HepG2 (cell line): Measurements from ENCODE around the gene MED28. TPM values are rescaled to one million over a fixed set of nuclear protein-coding genes. Genes with fewer than 3 reads are reported as not detected.

Source experiments
- ATAC-seq: fragments of 200-7000 bp; cut with Tn5 transposase; 3 replicates; pipeline ENCODE4 v1.9.1; 2020; ENCODE audit warnings: mild to moderate bottlenecking, moderate library complexity
- BruUV-seq: library from RNA; stranded (reverse); fragments of 400-500 nt; replicated peaks from 2 replicates; lab custom pipeline; 2021; lab: Mats Ljungman, UMichigan
- CTCF ChIA-PET: fragments of 300-600 bp; formaldehyde crosslinking; extraction: SDS; loops from one replicate; lab custom pipeline; 2021; ENCODE audit warnings: low total read pairs, inconsistent platforms, low intra/inter-chr PET ratio; lab: Yijun Ruan, JAX
- POLR2A ChIA-PET: fragments of 350-600 bp; sonication (Branson Sonifier 250); formaldehyde crosslinking; loops from one replicate; lab custom pipeline; 2020; ENCODE audit warnings: antibody characterized with exemption, inconsistent platforms; lab: Yijun Ruan, JAX
- DNase-seq: peaks from one replicate; pipeline ENCODE4 v3.0.0-alpha.2; 2015; ENCODE audit warnings: low spot score
- FAIRE-seq: peaks from 3 replicates; lab custom pipeline; 2011; peaks lifted over from hg19 to GRCh38; lab: Jason Lieb, UNC
- H2AFZ ChIP-seq: one replicate; pipeline ENCODE4 v1.6.1; 2011; ENCODE audit warnings: low read length, inconsistent platforms
- H3K27ac ChIP-seq: fragments of 300-600 bp; 3 replicates; pipeline ENCODE4 v1.8.0; 2011; ENCODE audit warnings: mixed run types, mild to moderate bottlenecking, mixed read lengths, low read length, inconsistent platforms; ENCODE audit not compliant: insufficient read depth; ENCODE audit errors: extremely low read length
- H3K27me3 ChIP-seq, 2 experiments: fragments of 200-600 bp in 1 of 2; 2 replicates in 1 of 2; 3 replicates in 1 of 2; pipeline versions ENCODE4 v1.6.0 to v1.8.0; 2011; ENCODE audit warnings: low read length in 2 of 2, mild to moderate bottlenecking in 2 of 2, moderate library complexity in 2 of 2, inconsistent platforms in 1 of 2; ENCODE audit not compliant: insufficient read depth in 2 of 2, control insufficient read depth in 1 of 2
- H3K36me3 ChIP-seq, 2 experiments: fragments of 200-600 bp in 1 of 2; replicated peaks in 1 of 2; 2 replicates in 1 of 2; 3 replicates in 1 of 2; pipeline versions ENCODE4 v1.5.1 to v1.8.0; 2011; ENCODE audit warnings: low read length in 2 of 2, inconsistent platforms in 1 of 2; ENCODE audit not compliant: insufficient read depth in 2 of 2, control insufficient read depth in 1 of 2
- H3K4me1 ChIP-seq: 2 replicates; pipeline ENCODE4 v1.5.1; 2012; ENCODE audit warnings: low read length, inconsistent platforms; ENCODE audit not compliant: insufficient read depth
- H3K4me2 ChIP-seq: 2 replicates; pipeline ENCODE4 v1.6.0; 2011; ENCODE audit warnings: low read depth, low read length, inconsistent platforms
- H3K4me3 ChIP-seq, 3 experiments: fragments of 200-600 bp in 1 of 3; sonication (generic), shearing (Covaris generic) in 1 of 3; replicated peaks in 1 of 3; 2 replicates each; pipeline ENCODE4 v1.5.1; 2011 to 2016; ENCODE audit warnings: low read length in 3 of 3, inconsistent platforms in 2 of 3, low read depth in 2 of 3, mild to moderate bottlenecking in 2 of 3, control low read depth in 1 of 3, mixed read lengths in 1 of 3; ENCODE audit not compliant: insufficient read depth in 1 of 3
- H3K79me2 ChIP-seq: one replicate; pipeline ENCODE4 v1.6.1; 2011; ENCODE audit warnings: low read length, inconsistent platforms; ENCODE audit not compliant: insufficient read depth
- H3K9ac ChIP-seq: 2 replicates; pipeline ENCODE4 v1.6.0; 2011; ENCODE audit warnings: mild to moderate bottlenecking, low read depth, low read length, inconsistent platforms; ENCODE audit not compliant: insufficient read depth
- H3K9me3 ChIP-seq: 2 replicates; pipeline ENCODE4 v1.5.1; 2012; ENCODE audit warnings: mild to moderate bottlenecking, low read length
- H4K20me1 ChIP-seq: 2 replicates; pipeline ENCODE4 v1.6.0; 2011; ENCODE audit warnings: inconsistent platforms, mild to moderate bottlenecking, low read length, moderate library complexity; ENCODE audit not compliant: insufficient read depth
- BRCA1 ChIP-seq: sonication (generic); formaldehyde crosslinking; IDR thresholded peaks from 2 replicates; pipeline ENCODE4 v1.4.0; 2020; ENCODE audit warnings: missing genetic modification reagents
- EED ChIP-seq: sonication (generic); formaldehyde crosslinking; IDR thresholded peaks from 2 replicates; pipeline ENCODE4 v1.5.0; 2020; ENCODE audit warnings: mild to moderate bottlenecking, missing genetic modification reagents
- ELF1 ChIP-seq: sonication (generic); formaldehyde crosslinking; IDR thresholded peaks from 2 replicates; pipeline ENCODE4 v1.4.0; 2020; ENCODE audit warnings: missing genetic modification reagents
- PAF1 ChIP-seq: IDR thresholded peaks from 2 replicates; pipeline ENCODE4 v1.6.1; 2016; ENCODE audit warnings: missing genetic modification reagents, missing compliant biosample characterization
- PHF20 ChIP-seq: sonication (generic); formaldehyde crosslinking; IDR thresholded peaks from 2 replicates; pipeline ENCODE4 v1.5.0; 2020; ENCODE audit warnings: mild to moderate bottlenecking, missing genetic modification reagents
- RBFOX2 ChIP-seq: fragments of 200-400 bp; formaldehyde crosslinking; IDR thresholded peaks from 2 replicates; pipeline ENCODE4 v1.6.1; 2017; ENCODE audit warnings: low read depth, mild to moderate bottlenecking, low read length
- STAT5B ChIP-seq: sonication (generic); formaldehyde crosslinking; IDR thresholded peaks from 2 replicates; pipeline ENCODE4 v1.4.0; 2020; ENCODE audit warnings: missing genetic modification reagents
- XRCC5 ChIP-seq: fragments of 200-400 bp; formaldehyde crosslinking; optimal IDR thresholded peaks from 2 replicates; pipeline ENCODE3; 2017; ENCODE audit warnings: mild to moderate bottlenecking, low read length
- ZNF282 ChIP-seq: fragments of 450-650 bp; IDR thresholded peaks from 2 replicates; pipeline ENCODE4 v1.6.1; 2018; ENCODE audit not compliant: partially characterized antibody
- ZNF501 ChIP-seq: sonication (generic); formaldehyde crosslinking; IDR thresholded peaks from 2 replicates; pipeline ENCODE4 v1.5.1; 2020; ENCODE audit warnings: mild to moderate bottlenecking, moderate library complexity, missing genetic modification reagents
- ZNF768 ChIP-seq: sonication (generic); formaldehyde crosslinking; IDR thresholded peaks from 2 replicates; pipeline ENCODE4 v1.4.0; 2020; ENCODE audit warnings: missing genetic modification reagents
- ZNF850 ChIP-seq: sonication (generic); formaldehyde crosslinking; conservative IDR thresholded peaks from 2 replicates; pipeline ENCODE4 v1.9.0; 2021; ENCODE audit warnings: mild to moderate bottlenecking, missing genetic modification reagents
- ZSCAN30 ChIP-seq: sonication (generic); formaldehyde crosslinking; IDR thresholded peaks from 2 replicates; pipeline ENCODE4 v1.5.0; 2020; ENCODE audit warnings: mild to moderate bottlenecking, missing genetic modification reagents
- WGBS: methylation state at CpG from one replicate; pipeline ENCODE4 v1.1.6; 2017; ENCODE audit warnings: low lambda C conversion rate; 5-methylcytosine and 5-hydroxymethylcytosine counted together
- in situ Hi-C: cut with HindIII; loops from 2 replicates; pipeline ENCODE4 v1.10.0; 2017; ENCODE audit warnings: low pct_unique_long_range_greater_than_20kb; ENCODE audit not compliant: extremely low pct_ligation_motif_present
- intact Hi-C: fragments of 100-400 bp; cut with micrococcal nuclease; formaldehyde crosslinking; loops from one replicate; pipeline ENCODE4 v1.10.0; 2022; ENCODE audit not compliant: unreplicated experiment
- polyA plus RNA-seq, 8 experiments: library from polyadenylated mRNA; depleted of rRNA in 3 of 8; stranded (reverse) in 7 of 8; unstranded in 1 of 8; fragments of >200 nt; fragmentation: Illumina TruSeq in 4 of 8; extraction: Trizol in 4 of 8; gene quantifications; 2 replicates each; pipeline versions ENCODE4 v1.2.1 to v1.2.3, GENCODE V29; 2011 to 2016; ENCODE audit warnings: low read depth in 4 of 8, missing spikeins in 1 of 8, mixed read lengths in 1 of 8; ENCODE audit not compliant: insufficient read depth in 1 of 8
- total RNA-seq, 5 experiments: library from RNA; depleted of rRNA; stranded (reverse); fragments of >200 nt; fragmentation: Illumina TruSeq; extraction: Trizol; gene quantifications; 2 replicates each; pipeline ENCODE4 v1.2.3, GENCODE V29; 2016; ENCODE audit warnings: low read depth in 1 of 5
- TF ChIP-seq, protein P1 (sequence below): sonication (generic); formaldehyde crosslinking; IDR thresholded peaks from 2 replicates; pipeline ENCODE4 v1.4.0; 2020; ENCODE audit warnings: missing genetic modification reagents
- TF ChIP-seq, protein P2 (sequence below): sonication (generic); formaldehyde crosslinking; conservative IDR thresholded peaks from 2 replicates; pipeline ENCODE4 v1.4.0; 2020; ENCODE audit warnings: missing genetic modification reagents

MED28 gene
- total and polyA plus RNA-seq, 2 of the 13 experiments (the other 11 are each of a cell fraction or from before 2014, with no cell fraction given) = 41.3 to 65.7 TPM

DNA sequence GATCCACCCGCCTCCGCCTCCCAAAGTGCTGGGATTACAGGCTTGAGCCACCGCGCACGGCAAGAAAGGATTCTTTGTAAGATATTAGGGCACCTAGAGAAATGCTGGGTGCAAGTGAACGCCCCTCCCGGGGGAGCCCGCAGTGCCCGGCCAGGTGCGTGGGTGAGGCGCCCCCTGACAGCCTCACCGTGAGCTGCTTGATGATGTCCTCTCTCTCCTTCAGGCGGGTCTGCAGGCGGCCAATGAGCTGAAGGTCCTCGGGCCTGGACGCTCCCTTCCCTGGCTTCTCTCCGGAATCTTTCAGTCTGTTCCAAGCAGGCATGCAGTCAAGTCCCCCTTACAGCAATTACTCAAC is 21.9 kb downstream of the MED28 start:
- ChIA-PET CTCF (interaction anchor here (1.1 to 1.8 kb wide), 3 partner anchors 87 to 164 kb away, joined by 4 to 20 read pairs (median 6); partner anchors contain the start of gene QDPR), POLR2A (no interaction called here)
- Histone ChIP-seq H3K27ac (no peak overlapping the region), H3K4me1 (peaks cover 9% of the 10 kb centered on the region; the same call in 1 of the 2 replicates), H3K27me3 (no peaks in the 10 kb centered on the region), H3K36me3 (peaks cover 9 to 37% of the 10 kb centered on the region in 2 experiments), H4K20me1 (no peaks in the 10 kb centered on the region), H3K4me2 (no peak overlapping the region), H3K9me3 (no peaks in the 10 kb centered on the region), H2AFZ (no peak overlapping the region), H3K4me3 (no peak overlapping the region), H3K79me2 (no peaks in the 10 kb centered on the region), H3K9ac (no peak overlapping the region)
- no TSS peak for BruUV-seq
- 97% methylated on average over 17 of the region's 17 CpGs for WGBS
- FAIRE-seq (no peak), DNase-seq (no peak), ATAC-seq (peak; percentile 33)
- in situ Hi-C loops = loop anchor here (5.0 kb wide), 1 partner anchor 79 kb away; no protein-coding TSS in a partner anchor
- TF ChIP-seq RBFOX2 = 0 out of 2 replicates have a peak, but pooled peaks have one; percentile 24
- TF ChIP-seq ELF1 (CRISPR knock-in tag) = no peak
- no peak for TF ChIP-seq PHF20 (CRISPR knock-in tag)
- TF ChIP-seq PAF1 (CRISPR knock-in tag) = no peak
- intact Hi-C loops = loop anchor here (1.0 to 10.0 kb wide), 4 partner anchors 39 to 290 kb away; partner anchors contain the start of genes CLRN2 and QDPR

DNA sequence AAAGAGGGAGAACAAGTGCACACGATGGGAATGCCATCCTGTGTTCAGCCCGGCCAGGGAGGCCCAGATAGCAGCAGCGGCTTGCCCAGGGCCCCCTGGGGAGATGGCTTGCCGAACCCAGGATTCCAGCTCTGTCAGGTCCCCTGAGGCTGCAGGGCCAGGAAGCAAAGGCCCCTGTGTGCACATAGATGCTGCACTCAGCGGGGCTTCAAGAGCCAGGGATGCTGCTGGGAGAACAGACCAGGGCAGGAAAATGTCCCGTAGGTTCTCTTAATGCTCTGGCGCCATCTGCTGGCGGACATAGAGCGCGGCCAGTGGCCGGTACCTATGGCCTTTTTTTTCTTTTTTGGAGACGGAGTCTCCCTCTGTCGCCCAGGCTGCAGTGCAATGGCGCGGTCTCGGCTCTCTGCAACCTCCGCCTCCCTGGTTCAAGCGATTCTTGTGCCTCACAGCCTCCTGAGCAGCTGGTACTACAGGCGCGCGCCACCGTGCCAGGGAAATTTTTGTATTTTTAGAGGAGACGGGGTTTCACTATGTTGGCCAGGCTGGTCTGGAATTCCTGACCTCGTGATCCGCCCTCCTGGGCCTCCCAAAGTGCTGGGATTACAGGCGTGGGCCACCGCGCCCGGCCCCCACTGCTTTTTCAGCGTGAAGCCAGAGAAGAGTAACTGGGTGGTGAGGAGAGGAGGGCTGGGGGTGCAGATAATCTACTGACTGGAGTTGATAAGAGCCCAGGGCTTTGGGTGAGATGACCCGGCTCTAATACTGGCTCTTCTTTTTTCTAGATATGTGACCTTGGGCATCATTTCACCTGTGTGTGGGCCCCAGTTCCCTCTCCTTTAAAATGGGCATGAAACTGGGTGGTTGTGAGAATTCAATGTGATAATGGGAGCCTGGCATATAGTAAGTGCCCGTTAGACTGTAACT is 22.5 kb downstream of the MED28 start:
- Histone ChIP-seq H3K27me3 (no peaks in the 10 kb centered on the region), H3K9me3 (no peaks in the 10 kb centered on the region), H3K36me3 (peaks cover 6 to 31% of the 10 kb centered on the region in 2 experiments), H4K20me1 (no peaks in the 10 kb centered on the region), H3K4me3 (no peak overlapping the region), H3K4me2 (no peak overlapping the region), H3K9ac (no peak overlapping the region), H3K79me2 (no peaks in the 10 kb centered on the region), H3K27ac (no peak overlapping the region), H3K4me1 (peaks cover 9% of the 10 kb centered on the region; the same call in 1 of the 2 replicates), H2AFZ (no peak overlapping the region)
- ATAC-seq (peak; percentile 94), DNase-seq (peak; percentile 64), FAIRE-seq (peak; percentile 57)
- intact Hi-C loops (loop anchor here (1.0 to 10.0 kb wide), 4 partner anchors 40 to 290 kb away; partner anchors contain the start of genes CLRN2 and QDPR), in situ Hi-C loops (loop anchor here (5.0 kb wide), 1 partner anchor 80 kb away; no protein-coding TSS in a partner anchor)
- POLR2A ChIA-PET = interaction anchor here (0.9 kb wide), 1 partner anchor 23 kb away, joined by 3 read pairs; no protein-coding TSS in a partner anchor
- no TSS peak for BruUV-seq
- 69% methylated on average over 22 of the region's 32 CpGs for WGBS
- CTCF ChIA-PET = interaction anchor here (0.8 to 1.8 kb wide), 4 partner anchors 39 to 165 kb away, joined by 4 to 20 read pairs (median 5); partner anchors contain the start of gene QDPR
- no peak for TF ChIP-seq BRCA1 (CRISPR knock-in tag)
- no peak for TF ChIP-seq ZNF850 (CRISPR knock-in tag)
- no peak for TF ChIP-seq EED (CRISPR knock-in tag)
- peak; percentile 46; the same call in 1 of the 2 replicates for TF ChIP-seq ZNF501 (CRISPR knock-in tag)
- TF ChIP-seq ZNF282 = no peak
- no peak for TF ChIP-seq STAT5B
- 0 out of 2 replicates have a peak, but pooled peaks have one; percentile 11 for TF ChIP-seq ZNF768
- TF ChIP-seq, protein P1, sequence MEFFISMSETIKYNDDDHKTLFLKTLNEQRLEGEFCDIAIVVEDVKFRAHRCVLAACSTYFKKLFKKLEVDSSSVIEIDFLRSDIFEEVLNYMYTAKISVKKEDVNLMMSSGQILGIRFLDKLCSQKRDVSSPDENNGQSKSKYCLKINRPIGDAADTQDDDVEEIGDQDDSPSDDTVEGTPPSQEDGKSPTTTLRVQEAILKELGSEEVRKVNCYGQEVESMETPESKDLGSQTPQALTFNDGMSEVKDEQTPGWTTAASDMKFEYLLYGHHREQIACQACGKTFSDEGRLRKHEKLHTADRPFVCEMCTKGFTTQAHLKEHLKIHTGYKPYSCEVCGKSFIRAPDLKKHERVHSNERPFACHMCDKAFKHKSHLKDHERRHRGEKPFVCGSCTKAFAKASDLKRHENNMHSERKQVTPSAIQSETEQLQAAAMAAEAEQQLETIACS (CRISPR knock-in tag) = no peak
- no peak for TF ChIP-seq XRCC5
- TF ChIP-seq, protein P2, sequence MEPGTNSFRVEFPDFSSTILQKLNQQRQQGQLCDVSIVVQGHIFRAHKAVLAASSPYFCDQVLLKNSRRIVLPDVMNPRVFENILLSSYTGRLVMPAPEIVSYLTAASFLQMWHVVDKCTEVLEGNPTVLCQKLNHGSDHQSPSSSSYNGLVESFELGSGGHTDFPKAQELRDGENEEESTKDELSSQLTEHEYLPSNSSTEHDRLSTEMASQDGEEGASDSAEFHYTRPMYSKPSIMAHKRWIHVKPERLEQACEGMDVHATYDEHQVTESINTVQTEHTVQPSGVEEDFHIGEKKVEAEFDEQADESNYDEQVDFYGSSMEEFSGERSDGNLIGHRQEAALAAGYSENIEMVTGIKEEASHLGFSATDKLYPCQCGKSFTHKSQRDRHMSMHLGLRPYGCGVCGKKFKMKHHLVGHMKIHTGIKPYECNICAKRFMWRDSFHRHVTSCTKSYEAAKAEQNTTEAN (CRISPR knock-in tag) = no peak
- no peak for TF ChIP-seq ZSCAN30 (CRISPR knock-in tag)
